ENCODE data around the gene KCNJ6. TPM values are rescaled to one million over a fixed set of nuclear protein-coding genes. Genes with fewer than 3 reads are reported as not detected.

KCNJ6 gene
- total RNA-seq, 2 donors from 2014 or later, result 0.33 TPM; not detected in 1

GRCh38 chr21:37753122-37753599 is 163.1 kb downstream of the KCNJ6 start:
- H3K36me3 ChIP-seq (ENCODE audit: control insufficient read depth, insufficient read depth, low read length), result no peaks in the 10 kb centered on the region
- DNase-seq, result no peak
- no peaks in the 10 kb centered on the region for H3K4me1 ChIP-seq (ENCODE audit: control insufficient read depth, insufficient read depth, low read length)
- no peak overlapping the region for H3K9ac ChIP-seq (ENCODE audit: extremely low read depth, low read length, poor library complexity, severe bottlenecking)
- peaks cover 30% of the 10 kb centered on the region for H3K27me3 Mint-ChIP-seq (ENCODE audit: insufficient read depth)
- 88 to 90% methylated on average over 12 of the region's 12 CpGs for WGBS, 2 experiments (ENCODE audit: insufficient coverage in 1 of 2, insufficient read length in 1 of 2)
- H3K4me3 Mint-ChIP-seq, result no peak overlapping the region
- H3K4me1 Mint-ChIP-seq, result peaks cover 18% of the 10 kb centered on the region
- peaks cover 16% of the 10 kb centered on the region for H3K27me3 ChIP-seq (ENCODE audit: control insufficient read depth, insufficient read depth, low read length, poor library complexity, severe bottlenecking)
- no peaks in the 10 kb centered on the region for H3K36me3 Mint-ChIP-seq (ENCODE audit: low read depth)
- TF ChIP-seq CTCF (conservative IDR thresholded peaks at IDR 0.05), result no peak
- H3K27ac Mint-ChIP-seq, result no peak overlapping the region
- no peaks in the 10 kb centered on the region for H3K9me3 Mint-ChIP-seq
- H3K9me3 ChIP-seq (ENCODE audit: control insufficient read depth, low read length), result peaks cover under 1% of the 10 kb centered on the region
- no peak overlapping the region for H3K27ac ChIP-seq (ENCODE audit: low read depth, low read length)
- no peak overlapping the region for H3K4me3 ChIP-seq (ENCODE audit: low read length)

- Histone ChIP-seq H3K36me3 (ENCODE audit: control insufficient read depth, insufficient read depth, low read length) (no peaks in the 10 kb centered on the region), H3K27ac (ENCODE audit: low read depth, low read length) (no peak overlapping the region), H3K4me3 (ENCODE audit: low read length) (no peak overlapping the region), H3K9me3 (ENCODE audit: control insufficient read depth, low read length) (peaks cover 5% of the 10 kb centered on the region), H3K9ac (ENCODE audit: extremely low read depth, low read length, poor library complexity, severe bottlenecking) (no peak overlapping the region), H3K27me3 (ENCODE audit: control insufficient read depth, insufficient read depth, low read length, poor library complexity, severe bottlenecking) (peaks cover 16% of the 10 kb centered on the region), H3K4me1 (ENCODE audit: control insufficient read depth, insufficient read depth, low read length) (no peaks in the 10 kb centered on the region)
- Mint-ChIP-seq H3K27me3 (ENCODE audit: insufficient read depth) (peaks cover 25% of the 10 kb centered on the region), H3K27ac (no peak overlapping the region), H3K4me1 (peaks cover 18% of the 10 kb centered on the region), H3K9me3 (peaks cover 3% of the 10 kb centered on the region), H3K4me3 (no peak overlapping the region), H3K36me3 (ENCODE audit: low read depth) (no peaks in the 10 kb centered on the region)
- WGBS, 2 experiments (ENCODE audit: insufficient coverage in 1 of 2, insufficient read length in 1 of 2), result 88 to 91% methylated on average over 9 of the region's 10 CpGs
- TF ChIP-seq CTCF (conservative IDR thresholded peaks at IDR 0.05), result no peak
- DNase-seq, result peak; percentile 24
These were observed 164.8 kb downstream of the KCNJ6 start for GRCh38 chr21:37751268-37751975.

- Histone ChIP-seq H3K9ac (ENCODE audit: extremely low read depth, low read length, poor library complexity, severe bottlenecking) (no peak overlapping the region), H3K9me3 (ENCODE audit: control insufficient read depth, low read length) (peaks cover 5% of the 10 kb centered on the region), H3K4me3 (ENCODE audit: low read length) (no peak overlapping the region), H3K36me3 (ENCODE audit: control insufficient read depth, insufficient read depth, low read length) (no peaks in the 10 kb centered on the region), H3K4me1 (ENCODE audit: control insufficient read depth, insufficient read depth, low read length) (no peaks in the 10 kb centered on the region), H3K27ac (ENCODE audit: low read depth, low read length) (no peak overlapping the region), H3K27me3 (ENCODE audit: control insufficient read depth, insufficient read depth, low read length, poor library complexity, severe bottlenecking) (peaks cover 16% of the 10 kb centered on the region)
- WGBS, 2 experiments (ENCODE audit: insufficient coverage in 1 of 2, insufficient read length in 1 of 2), result 81 to 87% methylated on average over 5 to 9 of the region's 9 CpGs
- peaks cover 25% of the 10 kb centered on the region for H3K27me3 Mint-ChIP-seq (ENCODE audit: insufficient read depth)
- DNase-seq, result peak; percentile 11
- no peak overlapping the region for H3K27ac Mint-ChIP-seq
- H3K4me1 Mint-ChIP-seq, result no peaks in the 10 kb centered on the region
- H3K4me3 Mint-ChIP-seq, result no peak overlapping the region
- H3K9me3 Mint-ChIP-seq, result peaks cover 3% of the 10 kb centered on the region
- no peaks in the 10 kb centered on the region for H3K36me3 Mint-ChIP-seq (ENCODE audit: low read depth)
- no peak for TF ChIP-seq CTCF (conservative IDR thresholded peaks at IDR 0.05)
These were observed 167.1 kb downstream of the KCNJ6 start for GRCh38 chr21:37749132-37749531.
